AG04450 (cell line): Measurements from ENCODE around the gene EREG. TPM values are rescaled to one million over a fixed set of nuclear protein-coding genes. Genes with fewer than 3 reads are reported as not detected.

Source experiments
- CTCF ChIA-PET: fragments of 300-600, 350-600 bp; formaldehyde crosslinking; extraction: SDS; loops from one replicate; lab custom pipeline; 2022; ENCODE audit warnings: antibody characterized with exemption, inconsistent platforms; lab: Charles Lee
- POLR2A ChIA-PET: fragments of 350-600 bp; formaldehyde crosslinking; extraction: SDS; loops from one replicate; lab custom pipeline; 2021; ENCODE audit warnings: antibody characterized with exemption, inconsistent platforms; lab: Yijun Ruan, JAX
- DNase-seq: peaks from one replicate; pipeline ENCODE4 v3.0.0-alpha.2; 2011; ENCODE audit warnings: low read depth, low spot score
- H3K27ac ChIP-seq: one replicate; pipeline ENCODE4 v1.5.1; 2012; ENCODE audit warnings: low read depth, low read length, control low read depth
- H3K27me3 ChIP-seq: one replicate; pipeline ENCODE4 v1.6.0; 2012; ENCODE audit warnings: low read length; ENCODE audit not compliant: control insufficient read depth, insufficient read depth
- H3K4me3 ChIP-seq: 2 replicates; pipeline ENCODE4 v1.5.1; 2011; ENCODE audit warnings: mild to moderate bottlenecking, low read depth, low read length, control low read depth
- H3K9me3 ChIP-seq: 2 replicates; pipeline ENCODE4 v1.5.1; 2012; ENCODE audit warnings: low read length; ENCODE audit not compliant: control insufficient read depth, insufficient read depth
- CTCF ChIP-seq: IDR thresholded peaks from 2 replicates; pipeline ENCODE4 v1.5.1; 2011; ENCODE audit warnings: low read depth, low read length, control low read depth, inconsistent platforms
- polyA plus RNA-seq: library from polyadenylated mRNA; depleted of rRNA; stranded (reverse); fragments of >200 nt; gene quantifications from 2 replicates; pipeline ENCODE4 v1.2.3, GENCODE V29; 2011

Gene EREG
- polyA plus RNA-seq, 1 experiment: 1.8 TPM

DNA sequence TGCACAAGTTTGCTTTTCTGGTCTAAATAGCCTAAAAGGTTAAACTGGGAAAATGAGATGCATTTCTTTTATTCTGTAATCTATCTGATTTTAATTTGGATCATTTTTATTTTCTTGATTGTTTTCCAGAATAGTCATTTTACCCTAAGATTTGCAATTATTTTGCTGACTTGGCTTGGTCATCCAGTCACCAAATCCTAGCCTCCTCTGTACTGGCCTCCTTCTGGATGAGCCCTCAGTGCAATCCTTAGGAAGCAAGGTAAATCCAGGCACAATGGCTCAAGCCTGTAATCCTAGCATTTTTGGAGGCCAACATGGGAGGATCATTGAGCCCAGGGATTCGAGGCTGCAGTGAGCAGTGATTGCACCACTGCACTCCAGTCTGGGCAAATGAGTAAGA, 9.2 kb downstream of the EREG start:
- ChIA-PET CTCF (interaction anchor here (1.0 to 5.0 kb wide), 3 partner anchors 295 to 302 kb away, joined by 3 to 148 read pairs (median 5); no protein-coding TSS in a partner anchor), POLR2A (no interaction called here)
- no peak for DNase-seq
- Histone ChIP-seq H3K27me3 (no peaks in the 10 kb centered on the region), H3K4me3 (no peak overlapping the region), H3K9me3 (no peaks in the 10 kb centered on the region; the same call in 1 of the 2 replicates), H3K27ac (no peak overlapping the region)
- TF ChIP-seq CTCF: no peak

DNA sequence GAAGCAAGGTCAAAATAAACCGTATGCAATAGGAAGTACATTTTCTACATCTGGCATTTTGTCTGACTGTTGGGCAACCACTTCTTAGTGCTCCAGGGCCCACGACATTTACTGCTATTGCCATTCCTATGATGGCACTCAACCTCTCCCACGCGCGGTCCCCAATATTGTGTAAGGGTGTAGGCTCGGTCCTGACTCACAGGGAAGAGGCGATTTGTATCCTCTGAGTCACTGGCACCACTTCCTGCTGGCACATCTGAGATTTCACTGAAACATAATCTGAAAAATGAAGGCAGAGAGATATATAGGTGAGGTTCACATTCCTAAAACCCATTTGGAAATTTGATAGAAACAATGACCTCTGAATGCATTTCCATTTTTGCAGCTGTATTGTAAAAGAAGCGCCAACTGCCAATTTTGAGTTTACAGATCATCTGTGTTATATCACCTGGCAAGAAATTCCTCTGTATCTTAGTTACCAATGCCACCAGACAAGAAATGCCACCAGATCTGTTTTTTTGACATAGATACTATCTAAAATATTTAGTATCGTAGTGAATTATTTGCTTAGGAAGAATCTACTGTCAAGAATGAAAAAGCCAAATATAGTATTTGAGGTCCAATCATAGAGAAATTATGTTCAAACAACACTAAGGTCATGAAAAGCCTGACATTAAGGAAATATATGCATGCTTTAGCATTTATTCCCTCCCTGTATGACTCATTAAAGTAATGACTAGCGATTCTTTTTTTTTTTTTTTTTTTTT, 9.8 kb downstream of the EREG start:
- ChIA-PET POLR2A (interaction anchor here (0.6 kb wide), 1 partner anchor 299 kb away, joined by 6 read pairs; no protein-coding TSS in a partner anchor), CTCF (interaction anchor here (0.7 to 5.0 kb wide), 2 partner anchors 242 to 294 kb away, joined by 9 to 148 read pairs; no protein-coding TSS in a partner anchor)
- no peak overlapping the region for H3K27ac ChIP-seq
- no peak overlapping the region for H3K4me3 ChIP-seq
- H3K27me3 ChIP-seq: no peaks in the 10 kb centered on the region
- TF ChIP-seq CTCF: no peak
- no peaks in the 10 kb centered on the region; the same call in 1 of the 2 replicates for H3K9me3 ChIP-seq
- no peak for DNase-seq

GRCh38 chr4:74375824-74376426, 11.0 kb downstream of the EREG start:
- TF ChIP-seq CTCF: no peak
- Histone ChIP-seq H3K9me3 (no peaks in the 10 kb centered on the region; the same call in 1 of the 2 replicates), H3K27ac (no peak overlapping the region), H3K27me3 (no peaks in the 10 kb centered on the region), H3K4me3 (no peak overlapping the region)
- POLR2A ChIA-PET: interaction anchor here (0.6 kb wide), 1 partner anchor 298 kb away, joined by 6 read pairs; no protein-coding TSS in a partner anchor
- CTCF ChIA-PET: interaction anchor here (0.6 to 5.0 kb wide), 22 partner anchors 9 to 306 kb away, joined by 3 to 148 read pairs (median 6); partner anchors contain the start of gene AREG
- no peak for DNase-seq

DNA sequence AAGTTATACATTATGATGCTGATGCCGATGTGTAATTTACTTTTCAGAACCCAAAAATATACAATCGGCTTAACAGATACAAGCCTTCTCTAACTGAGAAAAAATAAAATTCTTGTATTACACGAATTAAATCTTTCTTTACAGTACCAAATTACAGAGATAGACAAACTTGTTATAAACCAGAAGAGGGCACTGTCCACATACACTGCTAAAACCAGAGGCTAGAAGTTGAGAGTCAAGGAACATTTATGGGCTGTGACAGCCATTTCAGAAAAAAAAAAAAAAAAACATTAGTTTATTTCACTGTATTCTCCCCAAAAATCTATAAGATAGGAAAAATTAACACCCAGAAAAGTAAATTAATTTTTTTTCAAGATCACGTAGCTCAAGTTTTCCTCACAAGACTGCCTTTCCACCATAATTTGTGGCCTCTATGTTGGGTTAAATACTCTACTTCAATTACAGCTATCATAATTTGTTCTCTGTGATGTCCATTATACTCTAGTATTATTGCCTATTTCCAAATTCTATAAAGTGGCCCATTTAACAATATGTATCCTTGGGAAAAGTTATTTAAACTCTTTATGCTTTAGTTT, 12.0 kb downstream of the EREG start:
- Histone ChIP-seq H3K4me3 (no peak overlapping the region), H3K27me3 (no peaks in the 10 kb centered on the region), H3K27ac (no peak overlapping the region), H3K9me3 (no peaks in the 10 kb centered on the region; the same call in 1 of the 2 replicates)
- DNase-seq: no peak
- ChIA-PET CTCF (interaction anchor here (0.6 to 5.0 kb wide), 59 partner anchors 8 to 730 kb away, joined by 3 to 148 read pairs (median 5); partner anchors contain the start of genes AREG and EREG), POLR2A (interaction anchor here (0.7 kb wide), 1 partner anchor 252 kb away, joined by 6 read pairs; no protein-coding TSS in a partner anchor)
- peak; percentile 72 for TF ChIP-seq CTCF
